SK-N-SH treated with all-trans-retinoic acid at 6 μM for 48 hours (cell line): ENCODE measurements around the gene JOSD1.

ENCODE experiments used
- ATAC-seq: fragments of 200-7000 bp; cut with Tn5 transposase; 3 replicates; pipeline ENCODE4 v1.9.1; 2020; ENCODE audit warnings: mild to moderate bottlenecking, moderate library complexity
- ARNTL ChIP-seq: fragments of 450-650 bp; formaldehyde crosslinking; IDR thresholded peaks from 2 replicates; pipeline ENCODE4 v1.5.0; 2020; ENCODE audit warnings: low read depth, mild to moderate bottlenecking, moderate library complexity, borderline replicate concordance
- BACH2 ChIP-seq: fragments of 250-450 bp; sonication (Bioruptor Pico); IDR thresholded peaks from 2 replicates; pipeline ENCODE4 v1.9.0; 2021; ENCODE audit warnings: mild to moderate bottlenecking, borderline replicate concordance
- CREB5 ChIP-seq: fragments of 250-450 bp; sonication (Bioruptor Pico); IDR thresholded peaks from 2 replicates; pipeline ENCODE4 v1.5.1; 2020; ENCODE audit warnings: low read depth, mild to moderate bottlenecking, moderate library complexity
- CSRNP3 ChIP-seq: fragments of 250-450 bp; sonication (Bioruptor Pico); IDR thresholded peaks from 2 replicates; pipeline ENCODE4 v1.5.1; 2021; ENCODE audit warnings: mild to moderate bottlenecking, moderate library complexity
- ESRRG ChIP-seq: fragments of 250-450 bp; sonication (Bioruptor Pico); IDR thresholded peaks from 2 replicates; pipeline ENCODE4 v1.6.1; 2021; ENCODE audit warnings: mild to moderate bottlenecking
- GLIS3 ChIP-seq: fragments of 250-450 bp; sonication (Bioruptor Pico); IDR thresholded peaks from 2 replicates; pipeline ENCODE4 v1.5.0; 2020; ENCODE audit warnings: mild to moderate bottlenecking, moderate library complexity
- ISL1 ChIP-seq: fragments of 250-450 bp; sonication (Bioruptor Pico); IDR thresholded peaks from 2 replicates; pipeline ENCODE4 v2.1.2; 2022; ENCODE audit warnings: mild to moderate bottlenecking, moderate library complexity
- OSR1 ChIP-seq: fragments of 250-450 bp; sonication (Bioruptor Pico); IDR thresholded peaks from 2 replicates; pipeline ENCODE4 v1.8.0; 2022; ENCODE audit warnings: moderate library complexity, mild to moderate bottlenecking, inconsistent platforms
- PATZ1 ChIP-seq: fragments of 250-450 bp; sonication (Bioruptor Pico); IDR thresholded peaks from 2 replicates; pipeline ENCODE4 v1.8.0; 2020; ENCODE audit warnings: mild to moderate bottlenecking, moderate library complexity, borderline replicate concordance
- POU6F1 ChIP-seq: fragments of 250-450 bp; sonication (Bioruptor Pico); IDR thresholded peaks from 2 replicates; pipeline ENCODE4 v1.8.0; 2021; ENCODE audit warnings: low read depth, mild to moderate bottlenecking, moderate library complexity, borderline replicate concordance
- PPARA ChIP-seq: fragments of 250-450 bp; sonication (Bioruptor Pico); IDR thresholded peaks from 2 replicates; pipeline ENCODE4 v1.5.0; 2020; ENCODE audit warnings: mild to moderate bottlenecking, borderline replicate concordance
- RARB ChIP-seq: fragments of 250-450 bp; sonication (Bioruptor Pico); IDR thresholded peaks from 2 replicates; pipeline ENCODE4 v1.8.0; 2021; ENCODE audit warnings: mild to moderate bottlenecking, moderate library complexity
- SNAI2 ChIP-seq: fragments of 250-450 bp; sonication (Bioruptor Pico); IDR thresholded peaks from 2 replicates; pipeline ENCODE4 v1.5.0; 2020; ENCODE audit warnings: mild to moderate bottlenecking, moderate library complexity
- TCF4 ChIP-seq: fragments of 250-450 bp; sonication (Bioruptor Pico); IDR thresholded peaks from 2 replicates; pipeline ENCODE4 v1.8.0; 2021; ENCODE audit warnings: mild to moderate bottlenecking, moderate library complexity, borderline replicate concordance
- TOX ChIP-seq: fragments of 250-450 bp; sonication (Bioruptor Pico); IDR thresholded peaks from 2 replicates; pipeline ENCODE4 v1.8.0; 2021; ENCODE audit warnings: mild to moderate bottlenecking, moderate library complexity, borderline replicate concordance
- TSHZ2 ChIP-seq: fragments of 250-450 bp; sonication (Bioruptor Pico); IDR thresholded peaks from 2 replicates; pipeline ENCODE4 v1.5.0; 2020; ENCODE audit warnings: mild to moderate bottlenecking, moderate library complexity
- ZC3H10 ChIP-seq: fragments of 250-450 bp; sonication (Bioruptor Pico); IDR thresholded peaks from 2 replicates; pipeline ENCODE4 v1.5.1; 2021; ENCODE audit warnings: mild to moderate bottlenecking, moderate library complexity
- ZFP3 ChIP-seq: fragments of 250-450 bp; sonication (Bioruptor Pico); IDR thresholded peaks from 2 replicates; pipeline ENCODE4 v1.5.0; 2020; ENCODE audit warnings: mild to moderate bottlenecking, moderate library complexity
- ZFP30 ChIP-seq: fragments of 450-650 bp; formaldehyde crosslinking; IDR thresholded peaks from 2 replicates; pipeline ENCODE4 v1.5.0; 2022; ENCODE audit warnings: mild to moderate bottlenecking, moderate library complexity
- ZNF565 ChIP-seq: fragments of 450-650 bp; formaldehyde crosslinking; conservative IDR thresholded peaks from 2 replicates; pipeline ENCODE4 v1.5.0; 2020; ENCODE audit warnings: low read depth, mild to moderate bottlenecking, moderate library complexity
- ZNF70 ChIP-seq: fragments of 450-650 bp; formaldehyde crosslinking; IDR thresholded peaks from 2 replicates; pipeline ENCODE4 v1.5.0; 2020; ENCODE audit warnings: mild to moderate bottlenecking, moderate library complexity
- ZNF8 ChIP-seq: fragments of 450-650 bp; formaldehyde crosslinking; IDR thresholded peaks from 2 replicates; pipeline ENCODE4 v1.5.0; 2020; ENCODE audit warnings: mild to moderate bottlenecking, moderate library complexity

Gene JOSD1

GRCh38 chr22:38729946-38730345, 29.2 kb upstream of the JOSD1 start:
- no peak for ATAC-seq
- TF ChIP-seq BACH2 (CRISPR knock-in tag) (no peak), POU6F1 (CRISPR knock-in tag) (no peak), ZNF70 (CRISPR knock-in tag) (no peak), ZC3H10 (CRISPR knock-in tag) (no peak), CREB5 (CRISPR knock-in tag) (no peak), TCF4 (CRISPR knock-in tag) (no peak), ZNF8 (CRISPR knock-in tag) (no peak), TOX (CRISPR knock-in tag) (no peak), ZNF565 (CRISPR knock-in tag) (no peak), ZFP3 (CRISPR knock-in tag) (no peak), ISL1 (no peak), PPARA (CRISPR knock-in tag) (no peak), RARB (CRISPR knock-in tag) (no peak), OSR1 (no peak), CSRNP3 (no peak), SNAI2 (CRISPR knock-in tag) (no peak), TSHZ2 (CRISPR knock-in tag) (no peak), ARNTL (CRISPR knock-in tag) (no peak), ZFP30 (CRISPR knock-in tag) (no peak), PATZ1 (CRISPR knock-in tag) (no peak)

- ATAC-seq: no peak
- TF ChIP-seq GLIS3 (CRISPR knock-in tag) (no peak), ESRRG (no peak), ZNF565 (CRISPR knock-in tag) (no peak), BACH2 (CRISPR knock-in tag) (no peak), ARNTL (CRISPR knock-in tag) (no peak), ZFP3 (CRISPR knock-in tag) (no peak), TOX (CRISPR knock-in tag) (no peak), SNAI2 (CRISPR knock-in tag) (no peak), TCF4 (CRISPR knock-in tag) (no peak), PATZ1 (CRISPR knock-in tag) (no peak), ZC3H10 (CRISPR knock-in tag) (no peak)
Measured at GRCh38 chr22:38728871-38729796, 28.4 kb upstream of the JOSD1 start.
